Measurements from ENCODE around the gene ARHGEF28. TPM values are rescaled to one million over a fixed set of nuclear protein-coding genes. Genes with fewer than 3 reads are reported as not detected.

ARHGEF28 gene
- total RNA-seq, 2 donors from 2014 or later, result 0.24 to 0.30 TPM

DNA sequence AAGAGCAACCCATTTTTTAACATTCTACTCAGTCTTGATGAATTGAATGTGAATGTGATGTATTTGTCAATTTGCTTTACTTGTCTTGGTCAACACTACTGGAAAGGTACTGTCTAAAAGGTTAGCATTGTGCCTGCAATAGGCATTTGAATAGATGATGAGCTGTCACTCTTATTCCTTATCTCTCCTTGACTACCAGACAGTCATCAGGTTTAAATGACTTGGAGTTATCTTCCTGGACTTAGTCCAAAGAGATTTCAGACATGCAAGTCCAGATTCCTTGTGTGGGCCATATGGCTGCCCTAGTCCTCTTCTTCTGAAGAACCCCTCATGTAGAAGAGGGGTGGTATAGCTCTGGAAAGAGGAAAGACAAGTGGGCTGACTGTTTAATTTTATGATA lies 4.8 kb downstream of the ARHGEF28 start:
- Mint-ChIP-seq H3K36me3 (ENCODE audit: insufficient read depth in 2 of 2) (no peaks in the 10 kb centered on the region), H3K27me3 (ENCODE audit: low read depth) (peaks cover 40% of the 10 kb centered on the region), H3K4me1 (ENCODE audit: low read depth) (no peaks in the 10 kb centered on the region), H3K4me3 (no peak overlapping the region), H3K9me3 (no peaks in the 10 kb centered on the region), H3K27ac (no peak overlapping the region)
- DNase-seq, result no peak
- ATAC-seq (replicated peaks in 1 of 2), result no peak

DNA sequence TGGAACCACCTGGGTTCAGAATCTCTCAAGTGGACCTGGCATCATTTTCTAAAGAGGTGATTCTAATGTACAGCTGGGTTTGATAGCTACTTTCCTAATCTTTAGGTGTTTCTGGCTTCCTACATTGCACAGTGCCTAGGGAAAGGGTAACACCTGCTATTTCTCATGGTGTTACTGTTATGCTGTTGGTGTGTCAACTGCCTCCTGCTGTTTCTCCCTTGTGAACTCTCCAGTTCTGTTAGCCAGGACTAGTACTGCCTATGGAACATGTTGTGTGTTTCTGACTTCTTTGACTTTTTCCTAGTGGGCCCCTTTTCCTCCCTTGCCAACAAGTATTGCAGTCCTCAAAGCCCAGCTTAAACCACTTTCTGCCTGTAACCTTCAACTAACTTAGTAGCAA lies 5.5 kb downstream of the ARHGEF28 start:
- ATAC-seq (replicated peaks in 1 of 2), result no peak
- no peaks in the 10 kb centered on the region for H3K36me3 Mint-ChIP-seq (ENCODE audit: insufficient read depth in 2 of 2)
- no peaks in the 10 kb centered on the region for H3K9me3 Mint-ChIP-seq
- peaks cover 41% of the 10 kb centered on the region for H3K27me3 Mint-ChIP-seq (ENCODE audit: low read depth)
- no peak overlapping the region for H3K27ac Mint-ChIP-seq
- no peak for DNase-seq
- H3K4me1 Mint-ChIP-seq (ENCODE audit: low read depth), result no peaks in the 10 kb centered on the region
- H3K4me3 Mint-ChIP-seq, result no peak overlapping the region

- Mint-ChIP-seq H3K27ac (no peak overlapping the region), H3K4me1 (ENCODE audit: low read depth) (no peaks in the 10 kb centered on the region), H3K36me3 (ENCODE audit: insufficient read depth in 2 of 2) (no peaks in the 10 kb centered on the region), H3K9me3 (no peaks in the 10 kb centered on the region), H3K4me3 (no peak overlapping the region), H3K27me3 (ENCODE audit: low read depth) (peaks cover 45% of the 10 kb centered on the region)
- no peak for ATAC-seq (replicated peaks in 1 of 2)
- no peak for DNase-seq
Measured at GRCh38 chr5:73633060-73633459, 7.1 kb downstream of the ARHGEF28 start.

- no peaks in the 10 kb centered on the region for H3K9me3 Mint-ChIP-seq
Measured at GRCh38 chr5:73636408-73636807, 10.4 kb downstream of the ARHGEF28 start.

DNA sequence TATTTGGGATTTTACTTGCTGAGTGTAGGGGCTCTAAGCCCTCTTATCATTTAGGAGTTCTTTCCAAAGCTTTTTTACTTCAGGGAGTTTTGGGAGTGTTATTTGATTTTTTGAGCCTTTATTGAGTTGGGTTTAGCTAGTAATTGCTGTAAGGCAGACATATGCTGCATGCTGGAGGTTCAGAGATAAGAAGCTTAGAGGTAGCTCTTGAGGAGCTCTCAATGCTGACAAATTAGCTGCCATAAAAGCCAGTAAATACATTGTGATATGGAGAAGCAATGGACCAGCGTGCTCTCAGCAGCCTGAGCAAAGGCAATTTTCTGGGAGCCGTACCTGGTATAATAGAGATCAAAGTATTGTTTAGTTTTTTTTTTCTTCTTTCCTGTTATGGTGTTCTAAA lies 11.6 kb downstream of the ARHGEF28 start:
- H3K27ac Mint-ChIP-seq, result no peak overlapping the region
- H3K27me3 Mint-ChIP-seq (ENCODE audit: low read depth), result peaks cover 37% of the 10 kb centered on the region
- no peaks in the 10 kb centered on the region for H3K4me1 Mint-ChIP-seq (ENCODE audit: low read depth)
- DNase-seq (no peak), ATAC-seq (replicated peaks in 1 of 2) (no peak)
- H3K4me3 Mint-ChIP-seq, result no peak overlapping the region
- H3K36me3 Mint-ChIP-seq (ENCODE audit: insufficient read depth in 2 of 2), result no peaks in the 10 kb centered on the region
- no peaks in the 10 kb centered on the region for H3K9me3 Mint-ChIP-seq

More at GRCh38 chr5:73636408-73636807, 10.4 kb downstream of the ARHGEF28 start:
- DNase-seq, result no peak
- Mint-ChIP-seq H3K4me1 (ENCODE audit: low read depth) (no peaks in the 10 kb centered on the region), H3K36me3 (ENCODE audit: insufficient read depth in 2 of 2) (no peaks in the 10 kb centered on the region), H3K27ac (no peak overlapping the region), H3K27me3 (ENCODE audit: low read depth) (peaks cover 37% of the 10 kb centered on the region), H3K4me3 (no peak overlapping the region)
- no peak for ATAC-seq (replicated peaks in 1 of 2)

DNA sequence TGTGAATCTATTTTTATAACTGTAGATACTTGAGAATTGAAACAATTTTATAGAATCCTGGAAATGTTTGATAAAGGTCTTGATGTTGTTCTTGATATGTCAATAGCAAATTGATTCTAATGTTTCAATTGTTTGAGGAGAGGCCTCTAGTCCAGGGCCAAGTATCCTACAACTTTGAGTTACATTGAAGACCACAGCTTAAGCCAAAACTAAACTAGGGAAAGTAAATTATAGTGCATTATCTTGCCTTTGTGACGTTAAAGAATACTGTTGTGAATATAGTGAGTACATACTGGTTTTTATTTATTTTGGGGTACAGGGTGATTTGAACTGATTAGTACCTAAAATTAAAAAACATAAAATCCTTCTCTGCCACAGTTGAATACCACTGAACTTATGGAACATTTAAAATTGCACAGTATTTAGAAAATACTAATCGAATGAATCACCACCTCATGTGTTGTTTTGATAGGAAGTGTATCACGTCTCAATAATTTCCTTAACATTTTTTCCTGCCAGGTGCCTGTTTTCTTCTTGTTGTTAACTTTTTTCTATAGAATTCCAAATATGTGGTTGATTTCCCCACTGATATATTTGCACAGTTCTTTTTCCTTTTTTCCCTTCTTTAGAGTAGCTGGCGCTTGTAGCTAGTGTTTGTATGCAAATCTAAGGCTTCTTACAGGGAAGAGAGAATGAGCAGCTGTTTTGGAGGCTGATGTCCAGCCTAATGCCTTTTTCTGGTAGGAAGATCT lies 12.5 kb downstream of the ARHGEF28 start:
- Mint-ChIP-seq H3K4me1 (ENCODE audit: low read depth) (no peaks in the 10 kb centered on the region), H3K4me3 (no peak overlapping the region), H3K27ac (no peak overlapping the region), H3K36me3 (ENCODE audit: insufficient read depth in 2 of 2) (no peaks in the 10 kb centered on the region), H3K9me3 (no peaks in the 10 kb centered on the region), H3K27me3 (ENCODE audit: low read depth) (peaks cover 37% of the 10 kb centered on the region)
- DNase-seq (no peak), ATAC-seq (replicated peaks in 1 of 2) (no peak)

DNA sequence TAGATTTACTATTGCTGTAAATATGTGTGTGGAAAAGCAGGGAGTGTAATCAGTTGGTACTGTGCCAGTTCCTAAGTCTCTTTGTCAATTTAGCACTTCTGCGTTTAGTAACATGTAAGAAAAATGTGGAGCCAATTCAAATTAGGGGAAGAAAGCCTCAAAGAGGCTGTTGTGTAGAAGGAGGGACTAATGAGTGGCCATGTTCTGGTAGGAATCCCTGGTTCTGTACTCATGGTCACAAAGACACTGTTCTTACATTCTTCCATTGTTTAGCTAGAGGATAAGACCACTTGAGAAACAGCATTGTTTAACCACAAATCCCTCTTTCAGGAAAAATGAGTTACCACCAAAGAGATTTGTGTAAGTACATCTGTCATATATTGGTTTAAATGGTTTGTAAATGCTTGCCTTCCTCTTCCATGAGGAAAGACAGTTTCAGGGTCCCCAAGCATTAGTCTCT lies 14.9 kb downstream of the ARHGEF28 start:
- H3K9me3 Mint-ChIP-seq, result no peaks in the 10 kb centered on the region
- H3K27ac Mint-ChIP-seq, result no peak overlapping the region
- H3K27me3 Mint-ChIP-seq (ENCODE audit: low read depth), result peaks cover 37% of the 10 kb centered on the region
- H3K4me1 Mint-ChIP-seq (ENCODE audit: low read depth), result no peaks in the 10 kb centered on the region
- no peaks in the 10 kb centered on the region for H3K36me3 Mint-ChIP-seq (ENCODE audit: insufficient read depth in 2 of 2)
- ATAC-seq (replicated peaks in 1 of 2) (no peak), DNase-seq (no peak)
- no peak overlapping the region for H3K4me3 Mint-ChIP-seq

- Mint-ChIP-seq H3K9me3 (no peaks in the 10 kb centered on the region), H3K4me3 (no peak overlapping the region), H3K27ac (no peak overlapping the region), H3K36me3 (ENCODE audit: insufficient read depth in 2 of 2) (no peaks in the 10 kb centered on the region), H3K27me3 (ENCODE audit: low read depth) (peaks cover 41% of the 10 kb centered on the region), H3K4me1 (ENCODE audit: low read depth) (no peaks in the 10 kb centered on the region)
- no peak for DNase-seq
- no peak for ATAC-seq (replicated peaks in 1 of 2)
Measured at GRCh38 chr5:73641811-73642210, 15.8 kb downstream of the ARHGEF28 start.

GRCh38 chr5:73642344-73642743 lies 16.3 kb downstream of the ARHGEF28 start:
- no peak for ATAC-seq (replicated peaks in 1 of 2)
- Mint-ChIP-seq H3K27me3 (ENCODE audit: low read depth) (peaks cover 36% of the 10 kb centered on the region), H3K9me3 (no peaks in the 10 kb centered on the region), H3K4me3 (no peak overlapping the region), H3K36me3 (ENCODE audit: insufficient read depth in 2 of 2) (no peaks in the 10 kb centered on the region), H3K27ac (no peak overlapping the region), H3K4me1 (ENCODE audit: low read depth) (no peaks in the 10 kb centered on the region)
- no peak for DNase-seq

GRCh38 chr5:73644385-73644963 lies 18.5 kb downstream of the ARHGEF28 start:
- DNase-seq, result no peak
- no peaks in the 10 kb centered on the region for H3K36me3 Mint-ChIP-seq (ENCODE audit: insufficient read depth in 2 of 2)
- H3K9me3 Mint-ChIP-seq, result no peaks in the 10 kb centered on the region
- ATAC-seq (replicated peaks in 1 of 2), result no peak
- no peaks in the 10 kb centered on the region for H3K4me1 Mint-ChIP-seq (ENCODE audit: low read depth)
- peaks cover 38% of the 10 kb centered on the region for H3K27me3 Mint-ChIP-seq (ENCODE audit: low read depth)
- no peak overlapping the region for H3K27ac Mint-ChIP-seq
- H3K4me3 Mint-ChIP-seq, result no peak overlapping the region

DNA sequence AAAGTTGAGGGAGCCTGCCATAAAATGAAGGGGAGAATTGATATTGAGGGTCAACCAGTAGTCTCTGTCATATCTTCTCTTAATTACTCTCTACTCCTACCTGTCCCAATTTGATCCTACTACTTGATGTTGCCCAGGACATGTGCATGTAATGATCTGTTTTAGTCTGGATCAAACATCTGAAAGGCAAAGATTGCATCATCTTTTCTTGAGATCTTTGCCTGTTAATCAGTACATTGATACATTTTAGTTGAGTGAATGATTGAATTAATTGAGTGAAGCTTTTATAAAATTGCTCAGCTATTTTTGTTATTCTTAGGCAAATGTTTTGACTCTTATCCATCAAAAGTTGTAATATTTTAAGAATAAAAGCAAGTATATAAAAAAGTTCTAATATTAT lies 21.7 kb downstream of the ARHGEF28 start:
- H3K36me3 Mint-ChIP-seq (ENCODE audit: insufficient read depth in 2 of 2), result no peaks in the 10 kb centered on the region
- H3K27me3 Mint-ChIP-seq (ENCODE audit: low read depth), result peaks cover 36% of the 10 kb centered on the region
- H3K9me3 Mint-ChIP-seq, result no peaks in the 10 kb centered on the region
- no peaks in the 10 kb centered on the region for H3K4me1 Mint-ChIP-seq (ENCODE audit: low read depth)
- DNase-seq (no peak), ATAC-seq (replicated peaks in 1 of 2) (no peak)
- no peak overlapping the region for H3K27ac Mint-ChIP-seq
- no peak overlapping the region for H3K4me3 Mint-ChIP-seq

DNA sequence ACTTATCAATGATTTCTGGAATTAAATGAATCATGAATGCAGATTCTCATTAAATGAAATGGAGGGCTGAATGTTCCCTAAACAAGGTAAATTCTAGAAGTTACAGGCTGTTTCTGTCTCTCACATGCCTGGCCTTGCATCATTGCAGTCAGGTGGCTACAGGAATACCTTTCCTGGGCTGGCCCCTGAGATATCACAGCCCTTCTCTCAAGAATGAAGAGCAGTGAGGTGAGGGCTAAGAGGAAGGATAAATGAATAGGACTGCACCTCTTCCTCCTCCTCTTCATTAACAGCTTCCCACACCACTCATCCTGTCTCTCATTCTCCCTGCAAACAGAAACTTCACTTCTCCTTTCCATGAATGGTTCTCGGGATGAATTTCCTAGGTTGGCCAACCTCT lies 22.5 kb downstream of the ARHGEF28 start:
- H3K9me3 Mint-ChIP-seq, result no peaks in the 10 kb centered on the region
- no peak overlapping the region for H3K27ac Mint-ChIP-seq
- H3K4me3 Mint-ChIP-seq, result no peak overlapping the region
- DNase-seq (no peak), ATAC-seq (replicated peaks in 1 of 2) (no peak)
- no peaks in the 10 kb centered on the region for H3K36me3 Mint-ChIP-seq (ENCODE audit: insufficient read depth in 2 of 2)
- peaks cover 36% of the 10 kb centered on the region for H3K27me3 Mint-ChIP-seq (ENCODE audit: low read depth)
- H3K4me1 Mint-ChIP-seq (ENCODE audit: low read depth), result no peaks in the 10 kb centered on the region

DNA sequence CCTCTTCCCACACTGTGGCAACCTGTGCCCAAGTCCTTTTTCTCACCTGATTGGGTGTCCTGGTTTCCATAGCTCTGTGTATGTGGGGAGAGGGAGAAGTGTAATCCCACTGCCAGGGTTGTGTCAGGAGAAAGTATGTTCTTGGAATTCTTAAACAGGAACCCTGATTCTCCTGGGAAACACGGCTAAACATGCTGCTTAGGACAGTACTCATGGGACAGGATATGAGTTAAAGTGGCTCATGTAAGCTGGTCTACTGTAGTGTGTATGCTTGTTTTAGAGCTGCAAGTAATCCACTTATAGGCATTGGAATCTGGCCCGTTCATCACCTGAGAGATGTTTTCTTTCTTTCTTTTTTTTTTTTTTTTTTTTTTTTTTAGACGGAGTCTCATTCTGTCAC lies 23.9 kb downstream of the ARHGEF28 start:
- H3K27ac Mint-ChIP-seq, result no peak overlapping the region

GRCh38 chr5:73652391-73652790 lies 26.4 kb downstream of the ARHGEF28 start:
- Mint-ChIP-seq H3K36me3 (ENCODE audit: insufficient read depth in 2 of 2) (no peaks in the 10 kb centered on the region), H3K4me1 (ENCODE audit: low read depth) (no peaks in the 10 kb centered on the region), H3K27me3 (ENCODE audit: low read depth) (peaks cover 13% of the 10 kb centered on the region), H3K27ac (no peak overlapping the region), H3K9me3 (no peaks in the 10 kb centered on the region), H3K4me3 (no peak overlapping the region)
- ATAC-seq (replicated peaks in 1 of 2) (no peak), DNase-seq (no peak)

More for the DNA sequence above, 23.9 kb downstream of the ARHGEF28 start:
- Mint-ChIP-seq H3K27me3 (ENCODE audit: low read depth) (peaks cover 29% of the 10 kb centered on the region), H3K9me3 (no peaks in the 10 kb centered on the region), H3K4me1 (ENCODE audit: low read depth) (no peaks in the 10 kb centered on the region), H3K4me3 (no peak overlapping the region), H3K36me3 (ENCODE audit: insufficient read depth in 2 of 2) (no peaks in the 10 kb centered on the region)
- DNase-seq (no peak), ATAC-seq (replicated peaks in 1 of 2) (no peak)

All from activated T-cell treated with anti-CD3 and anti-CD28 coated beads, Interleukin-2, amount 50 U/mL, for 72 hours (primary cell).